HG02870 (cell line): Measurements from ENCODE around the gene HTR2B.
A peak's percentile ranks its signal among the peaks of the same experiment; 100 is the strongest.
"Not testable (repeated sequence)": the region's sequence is repeated elsewhere in the genome, so short reads cannot be mapped to it uniquely, and the experiment has no call there.

Source experiments
- ATAC-seq: cut with Tn5 transposase; IDR thresholded peaks from one replicate; pipeline ENCODE4 v1.9.1; 2021; ENCODE audit warnings: mild to moderate bottlenecking, moderate library complexity; ENCODE audit not compliant: unreplicated experiment

HTR2B gene

GRCh38 chr2:231134910-231135655 lies 10.2 kb upstream of the HTR2B start:
- ATAC-seq, result no peak

DNA sequence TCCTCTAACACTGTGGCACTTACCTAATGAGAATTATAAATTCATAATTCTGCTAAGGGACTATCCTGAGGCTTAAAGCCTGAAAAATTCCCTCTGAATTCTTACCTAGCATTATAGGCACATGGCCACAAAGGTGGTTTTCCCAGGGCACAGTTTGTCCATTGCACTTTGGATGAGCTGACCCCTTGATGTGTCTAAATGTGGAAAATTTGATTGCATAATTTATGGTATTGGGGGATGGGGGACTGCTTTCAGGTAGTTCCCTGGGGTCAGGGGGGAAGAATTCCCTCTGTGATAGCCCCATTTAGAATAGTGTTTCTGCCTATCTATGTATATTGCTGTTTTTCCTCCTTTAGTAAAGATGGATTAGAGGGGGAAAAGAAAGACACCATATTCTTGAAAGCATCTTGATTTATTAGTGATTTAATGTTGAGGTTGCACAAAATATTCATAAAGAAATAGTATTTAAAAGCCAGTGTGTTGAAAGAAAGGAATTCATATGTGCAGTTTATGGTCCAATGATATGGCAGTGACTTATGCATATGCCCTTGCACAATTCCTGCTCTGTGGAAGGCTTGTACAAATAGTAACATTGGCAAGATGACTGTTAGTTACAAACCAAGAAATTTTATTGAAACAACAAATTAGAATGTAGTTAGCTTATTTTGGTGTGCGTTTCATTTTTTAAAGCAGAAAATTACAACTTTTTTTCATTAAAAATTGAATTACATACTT lies 8.7 kb upstream of the HTR2B start:
- no peak for ATAC-seq

DNA sequence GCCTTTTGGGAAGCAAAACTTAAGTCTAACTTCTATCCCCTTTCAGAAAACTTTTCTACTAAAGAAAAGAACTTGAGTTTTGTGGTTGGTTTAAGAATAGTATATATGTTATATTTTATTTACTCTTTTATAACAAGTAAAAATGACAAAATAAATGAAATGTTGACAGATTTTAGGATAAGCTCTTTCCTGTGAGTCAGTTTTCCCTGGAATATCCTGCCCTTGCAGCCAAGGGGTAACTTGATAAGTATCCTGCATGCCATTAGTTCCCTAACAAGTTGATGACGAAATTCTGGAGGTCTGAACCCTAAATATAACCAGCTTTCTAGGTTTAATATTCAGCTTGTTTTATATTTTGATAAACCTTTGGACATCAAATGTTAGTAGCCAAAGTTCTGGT lies 7.3 kb upstream of the HTR2B start:
- no peak for ATAC-seq

GRCh38 chr2:231130336-231131056 lies 5.7 kb upstream of the HTR2B start:
- ATAC-seq, result no peak

GRCh38 chr2:231129216-231129615 lies 4.4 kb upstream of the HTR2B start:
- no peak for ATAC-seq

GRCh38 chr2:231128541-231128940 lies 3.7 kb upstream of the HTR2B start:
- no peak for ATAC-seq

DNA sequence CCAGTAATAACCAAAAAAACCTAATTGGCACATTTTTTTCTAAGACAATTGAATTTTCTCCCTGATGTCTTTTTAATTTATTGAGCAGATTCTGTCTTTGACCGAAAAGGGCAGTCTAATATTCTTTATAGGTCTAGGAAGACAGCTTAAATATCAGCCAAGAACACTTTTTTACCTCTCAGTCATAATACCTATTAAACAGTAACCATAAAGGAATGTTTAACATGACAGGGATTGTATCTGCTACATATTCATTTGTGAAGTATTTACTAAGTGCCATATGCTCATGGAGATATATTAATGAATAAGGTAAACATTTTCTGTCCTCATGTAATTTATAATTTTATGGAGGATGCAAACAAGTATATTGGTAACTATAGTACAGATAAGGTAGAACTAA lies 3.1 kb upstream of the HTR2B start:
- no peak for ATAC-seq

- no peak for ATAC-seq
Observed at GRCh38 chr2:231127480-231127879, 2.6 kb upstream of the HTR2B start.

DNA sequence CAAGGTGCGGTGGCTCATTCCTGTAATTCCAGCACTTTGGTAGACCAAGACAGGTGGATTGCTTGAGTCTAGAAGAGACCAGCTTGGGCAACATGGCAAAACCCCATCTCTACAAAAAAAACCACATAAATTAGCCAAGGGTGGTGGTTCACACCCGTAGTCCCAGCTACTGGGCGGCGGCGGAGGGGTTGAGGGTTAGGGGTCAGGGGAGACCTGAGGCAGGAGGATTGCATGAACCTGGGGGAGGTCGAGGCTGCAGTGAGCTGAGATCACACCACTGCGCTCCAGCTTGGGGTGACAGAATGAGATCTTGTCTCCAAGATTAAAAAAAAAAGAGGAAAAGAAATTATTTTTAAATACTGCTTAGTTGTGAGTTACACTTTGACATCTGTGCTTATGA lies 1.3 kb upstream of the HTR2B start:
- no peak for ATAC-seq

DNA sequence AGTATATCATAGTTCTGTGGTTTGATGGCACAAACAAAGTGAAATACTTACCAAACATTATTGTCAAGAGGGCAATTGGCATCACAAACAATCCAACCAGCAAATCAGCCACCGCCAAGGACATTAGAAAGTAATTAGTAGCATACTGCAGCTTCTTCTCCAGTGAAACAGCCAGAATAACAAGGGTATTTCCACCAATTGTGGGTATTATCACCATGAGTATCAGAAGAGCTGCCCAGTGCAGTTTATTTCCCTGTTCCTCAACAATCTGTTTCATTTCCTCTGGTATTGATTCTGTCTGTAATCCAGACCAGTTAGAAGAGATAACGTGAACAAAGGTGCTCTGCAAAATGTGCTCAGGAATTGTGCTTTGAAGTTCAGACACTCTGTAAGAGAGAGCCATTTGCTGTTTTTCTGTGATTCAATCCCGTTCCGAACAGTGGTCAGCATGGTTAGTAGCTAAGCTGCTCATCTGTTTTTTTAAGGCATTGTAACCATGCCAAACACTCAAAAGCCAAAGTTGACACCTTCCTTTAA lies 1.4 kb downstream of the HTR2B start:
- no peak for ATAC-seq

- no peak for ATAC-seq
Observed at GRCh38 chr2:231118614-231118942, 6.3 kb downstream of the HTR2B start.

DNA sequence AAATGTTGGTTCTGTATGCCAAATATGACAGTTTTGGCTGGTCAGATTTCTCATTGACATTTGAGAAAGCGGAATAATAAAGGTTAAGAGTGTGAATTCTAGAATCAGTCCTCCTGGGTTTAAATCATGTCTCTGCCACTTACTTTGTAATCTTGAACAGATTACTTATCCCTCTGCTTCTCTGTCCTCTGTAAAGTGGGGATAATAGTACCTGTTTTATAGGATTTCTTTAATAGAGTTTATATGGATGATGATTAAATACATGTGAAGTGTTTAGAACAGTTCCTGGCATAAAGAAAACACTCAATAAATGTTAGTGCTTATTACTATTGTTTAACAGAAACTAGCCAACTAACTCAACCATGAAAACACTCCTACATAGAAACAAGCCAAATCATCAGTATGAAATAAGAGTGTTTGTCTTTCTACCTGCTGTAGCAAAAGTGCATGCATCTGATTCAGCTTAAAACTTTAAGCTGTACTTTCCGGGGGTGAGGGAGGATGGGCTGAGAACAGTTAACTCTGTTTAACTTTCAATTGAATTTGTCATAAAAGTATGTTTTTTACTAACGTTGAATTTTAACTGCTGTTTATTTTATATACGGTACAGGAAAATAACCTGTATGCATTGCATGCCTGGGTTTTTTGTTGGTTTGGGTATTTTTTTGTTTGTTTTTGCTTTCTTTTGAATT lies 6.8 kb downstream of the HTR2B start:
- no peak for ATAC-seq

DNA sequence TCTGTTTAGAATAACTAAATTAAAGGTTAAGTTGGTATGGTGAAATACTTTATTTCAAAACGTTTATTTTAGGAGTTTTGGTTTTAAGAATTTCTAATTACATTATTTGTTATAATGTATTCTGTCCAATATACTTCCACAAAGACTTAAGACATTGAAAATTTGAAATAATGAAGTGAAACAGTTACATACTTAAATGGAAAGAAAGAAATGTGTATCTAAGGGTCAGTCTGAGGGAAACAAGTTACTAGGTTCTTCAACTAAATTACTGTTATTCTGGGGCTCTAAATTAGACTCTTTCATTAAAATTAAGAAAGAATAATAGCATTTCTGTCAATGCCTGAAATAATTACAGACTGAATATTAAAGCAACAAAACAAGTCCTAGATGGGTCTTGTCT lies 7.7 kb downstream of the HTR2B start:
- ATAC-seq, result no peak

DNA sequence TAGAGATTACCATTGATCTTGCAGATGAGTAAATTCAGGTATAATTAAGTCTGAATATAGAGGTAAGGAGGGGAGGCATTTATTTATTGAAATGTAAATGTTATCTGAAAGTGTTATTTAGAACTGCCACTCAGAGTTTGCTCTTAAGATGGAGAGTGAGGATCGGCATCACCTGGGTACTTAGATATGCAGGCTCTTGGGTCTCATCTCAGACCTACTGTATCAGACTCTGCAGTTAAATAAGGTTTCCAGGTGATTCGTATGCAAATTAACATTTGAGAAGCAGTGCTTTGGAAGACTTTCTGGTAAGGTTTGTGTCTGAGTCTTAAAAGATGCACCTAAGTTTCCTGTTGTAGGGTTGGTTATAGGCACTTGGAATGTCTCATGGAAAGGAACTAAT lies 9.2 kb downstream of the HTR2B start:
- ATAC-seq, result no peak

GRCh38 chr2:231113489-231113888 lies 11.4 kb downstream of the HTR2B start:
- no peak for ATAC-seq

GRCh38 chr2:231111987-231112386 lies 12.9 kb downstream of the HTR2B start:
- ATAC-seq, result no peak

DNA sequence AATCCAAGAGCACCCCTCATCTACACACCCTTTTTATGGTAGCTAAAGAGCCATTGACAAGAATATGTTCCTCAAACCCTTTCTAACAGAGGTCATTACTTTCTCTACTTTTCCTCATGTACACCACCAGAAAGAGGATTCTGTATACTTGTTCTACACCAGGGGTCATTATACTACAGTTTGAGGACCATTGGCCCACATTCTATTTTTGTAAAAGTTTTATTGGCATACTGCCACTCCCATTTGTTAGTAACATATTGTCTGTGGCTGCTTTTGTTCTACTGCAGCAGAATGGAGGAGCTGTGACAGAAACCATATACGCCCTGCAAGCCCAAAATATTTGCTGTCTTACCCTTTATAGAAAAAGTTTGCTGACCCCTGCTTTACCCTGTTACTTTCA lies 14.3 kb downstream of the HTR2B start:
- no peak for ATAC-seq

- peak; percentile 82 for ATAC-seq
Observed at GRCh38 chr2:231104115-231104713, 20.6 kb downstream of the HTR2B start.

DNA sequence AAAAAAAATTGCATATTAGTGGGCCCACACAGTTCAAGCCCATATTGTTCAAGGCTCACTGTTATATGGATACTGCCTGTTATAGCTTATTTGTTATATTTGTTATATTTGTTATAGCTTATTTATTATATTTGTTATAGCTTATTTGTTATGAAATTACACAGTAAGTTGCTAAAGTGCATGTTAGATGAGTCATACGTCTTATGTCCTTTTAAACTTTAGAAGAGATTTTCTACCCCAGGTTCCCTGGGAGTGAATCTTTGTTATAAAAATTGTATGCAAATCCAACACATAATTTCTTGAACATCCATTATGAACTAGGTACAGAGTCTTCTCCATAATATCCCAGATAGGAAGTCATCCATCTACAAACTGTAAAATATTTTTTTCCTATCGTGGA lies 22.1 kb downstream of the HTR2B start:
- ATAC-seq, result no peak

GRCh38 chr2:231100990-231101389 lies 23.9 kb downstream of the HTR2B start:
- ATAC-seq, result no peak

- not testable (repeated sequence) for ATAC-seq
Observed at GRCh38 chr2:231100321-231100720, 24.5 kb downstream of the HTR2B start.
